Neural progenitor cell (in vitro differentiated cells): ENCODE data around the gene ACY1. TPM values are rescaled to one million over a fixed set of nuclear protein-coding genes. Genes with fewer than 3 reads are reported as not detected.

Experiments
- DNase-seq: peaks from one replicate; pipeline ENCODE4 v3.0.0-alpha.2; 2016; ENCODE audit warnings: low spot score
- H2AFZ ChIP-seq: fragments of 200-600 bp; sonication (generic); replicated peaks from 2 replicates; pipeline ENCODE4 v1.6.1; 2016; ENCODE audit warnings: antibody characterized with exemption
- H3F3A ChIP-seq: fragments of 200-600 bp; sonication (generic); 2 replicates; pipeline ENCODE4 v1.6.1; 2016; ENCODE audit warnings: antibody characterized with exemption, low read depth
- H3K27ac ChIP-seq: fragments of 200-600 bp; sonication (generic); 2 replicates; pipeline ENCODE4 v1.5.1; 2016; ENCODE audit warnings: mild to moderate bottlenecking
- H3K27me3 ChIP-seq: fragments of 200-600 bp; sonication (generic); 2 replicates; pipeline ENCODE4 v1.6.1; 2016; ENCODE audit warnings: mild to moderate bottlenecking, moderate library complexity
- H3K36me3 ChIP-seq: fragments of 200-600 bp; sonication (generic); 2 replicates; pipeline ENCODE4 v1.5.1; 2016
- H3K4me1 ChIP-seq: fragments of 200-600 bp; sonication (generic); 2 replicates; pipeline ENCODE4 v1.6.1; 2016; ENCODE audit warnings: mixed run types
- H3K4me2 ChIP-seq: fragments of 200-600 bp; sonication (generic); 2 replicates; pipeline ENCODE4 v1.6.1; 2016
- H3K4me3 ChIP-seq: fragments of 200-600 bp; sonication (generic); 2 replicates; pipeline ENCODE4 v1.5.1; 2016
- H3K79me2 ChIP-seq: fragments of 200-600 bp; sonication (generic); 2 replicates; pipeline ENCODE4 v1.6.1; 2016; ENCODE audit warnings: low read depth
- H3K9ac ChIP-seq: fragments of 200-600 bp; sonication (generic); 2 replicates; pipeline ENCODE4 v1.6.1; 2016
- H3K9me3 ChIP-seq: fragments of 200-600 bp; sonication (generic); 2 replicates; pipeline ENCODE4 v1.5.1; 2016; ENCODE audit warnings: low read depth
- H4K20me1 ChIP-seq: fragments of 200-600 bp; sonication (generic); 2 replicates; pipeline ENCODE4 v1.6.1; 2016; ENCODE audit warnings: low read depth
- H3K27ac Mint-ChIP-seq: 3 replicates; pipeline ENCODE4 v1.8.0; 2021; ENCODE audit warnings: mixed read lengths
- H3K27me3 Mint-ChIP-seq: 2 replicates; pipeline ENCODE4 v1.8.0; 2022; ENCODE audit warnings: low read depth, mild to moderate bottlenecking, inconsistent platforms, moderate library complexity, mixed read lengths; ENCODE audit not compliant: insufficient read depth
- H3K36me3 Mint-ChIP-seq: 3 replicates; pipeline ENCODE4 v1.8.0; 2021; ENCODE audit warnings: mixed read lengths
- H3K4me1 Mint-ChIP-seq: 3 replicates; pipeline ENCODE4 v1.8.0; 2021; ENCODE audit warnings: mixed read lengths
- H3K4me3 Mint-ChIP-seq: 3 replicates; pipeline ENCODE4 v1.8.0; 2021; ENCODE audit warnings: mild to moderate bottlenecking, moderate library complexity, mixed read lengths
- H3K9me3 Mint-ChIP-seq: 3 replicates; pipeline ENCODE4 v1.8.0; 2020; ENCODE audit warnings: mixed read lengths
- EZH2 ChIP-seq: fragments of 200-600 bp; sonication (generic); IDR thresholded peaks from 2 replicates; pipeline ENCODE4 v1.6.1; 2017; ENCODE audit warnings: antibody characterized with exemption, mild to moderate bottlenecking, moderate library complexity
- EZH2phosphoT487 ChIP-seq: fragments of 200-600 bp; sonication (generic); IDR thresholded peaks from 2 replicates; pipeline ENCODE4 v1.6.1; 2017; ENCODE audit warnings: antibody characterized with exemption
- total RNA-seq: library from RNA; depleted of rRNA; stranded (reverse); fragments of >200 nt; gene quantifications from 2 replicates; pipeline ENCODE4 v1.2.3, GENCODE V29; 2015; ENCODE audit warnings: low replicate concordance
- TF ChIP-seq, protein P1 (sequence below): fragments of 200-600 bp; sonication (generic); IDR thresholded peaks from 2 replicates; pipeline ENCODE4 v1.5.1; 2017; ENCODE audit warnings: antibody characterized with exemption, mild to moderate bottlenecking

ACY1 gene
- total RNA-seq, 1 donor from 2014 or later, result 17.3 TPM

DNA sequence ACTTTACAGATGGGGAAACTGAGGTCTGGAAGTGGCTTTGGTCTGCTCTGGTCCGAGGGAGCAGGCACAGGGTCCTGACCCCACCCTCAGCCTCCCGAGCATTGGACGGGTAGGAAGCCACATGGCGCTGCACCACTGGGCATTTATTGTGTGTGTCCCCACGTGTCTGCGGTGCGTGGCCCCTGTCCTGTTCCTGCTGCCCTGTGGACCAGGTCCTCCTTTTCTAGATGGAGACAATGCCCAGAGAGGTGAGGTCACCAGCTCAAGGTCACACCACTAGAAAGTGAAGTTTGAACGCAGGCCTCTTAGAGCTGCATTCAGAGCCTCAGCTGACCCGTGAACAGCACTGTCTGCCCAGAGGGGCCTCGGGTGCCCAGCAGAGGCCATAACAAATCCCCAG, 46.2 kb downstream of the ACY1 start:
- Histone ChIP-seq H3K4me1 (peaks cover 26% of the 10 kb centered on the region), H3K4me3 (no peak overlapping the region), H3K4me2 (no peak overlapping the region), H3K9me3 (no peaks in the 10 kb centered on the region), H3K9ac (no peak overlapping the region), H4K20me1 (no peaks in the 10 kb centered on the region), H2AFZ (no peak overlapping the region), H3K27ac (no peak overlapping the region), H3F3A (no peaks in the 10 kb centered on the region), H3K79me2 (no peaks in the 10 kb centered on the region), H3K27me3 (no peaks in the 10 kb centered on the region), H3K36me3 (no peaks in the 10 kb centered on the region)
- H3K9me3 Mint-ChIP-seq, result no peaks in the 10 kb centered on the region
- H3K27me3 Mint-ChIP-seq, result peaks cover 8% of the 10 kb centered on the region
- peaks cover 37% of the 10 kb centered on the region for H3K4me1 Mint-ChIP-seq
- no peak for DNase-seq
- no peaks in the 10 kb centered on the region for H3K36me3 Mint-ChIP-seq
- H3K27ac Mint-ChIP-seq, result peak overlapping the region; percentile 63
- TF ChIP-seq, protein P1, sequence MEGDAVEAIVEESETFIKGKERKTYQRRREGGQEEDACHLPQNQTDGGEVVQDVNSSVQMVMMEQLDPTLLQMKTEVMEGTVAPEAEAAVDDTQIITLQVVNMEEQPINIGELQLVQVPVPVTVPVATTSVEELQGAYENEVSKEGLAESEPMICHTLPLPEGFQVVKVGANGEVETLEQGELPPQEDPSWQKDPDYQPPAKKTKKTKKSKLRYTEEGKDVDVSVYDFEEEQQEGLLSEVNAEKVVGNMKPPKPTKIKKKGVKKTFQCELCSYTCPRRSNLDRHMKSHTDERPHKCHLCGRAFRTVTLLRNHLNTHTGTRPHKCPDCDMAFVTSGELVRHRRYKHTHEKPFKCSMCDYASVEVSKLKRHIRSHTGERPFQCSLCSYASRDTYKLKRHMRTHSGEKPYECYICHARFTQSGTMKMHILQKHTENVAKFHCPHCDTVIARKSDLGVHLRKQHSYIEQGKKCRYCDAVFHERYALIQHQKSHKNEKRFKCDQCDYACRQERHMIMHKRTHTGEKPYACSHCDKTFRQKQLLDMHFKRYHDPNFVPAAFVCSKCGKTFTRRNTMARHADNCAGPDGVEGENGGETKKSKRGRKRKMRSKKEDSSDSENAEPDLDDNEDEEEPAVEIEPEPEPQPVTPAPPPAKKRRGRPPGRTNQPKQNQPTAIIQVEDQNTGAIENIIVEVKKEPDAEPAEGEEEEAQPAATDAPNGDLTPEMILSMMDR, result no peak
- no peak for TF ChIP-seq EZH2phosphoT487
- no peak for TF ChIP-seq EZH2
- H3K4me3 Mint-ChIP-seq, result no peak overlapping the region

GRCh38 chr3:52030714-52031310, 47.5 kb downstream of the ACY1 start:
- H4K20me1 ChIP-seq, result no peaks in the 10 kb centered on the region
- H3K27me3 Mint-ChIP-seq, result peaks cover 10% of the 10 kb centered on the region
- H3K36me3 Mint-ChIP-seq, result no peaks in the 10 kb centered on the region
- H3K27me3 ChIP-seq, result no peaks in the 10 kb centered on the region
- no peak overlapping the region for H3K27ac ChIP-seq
- peaks cover 25% of the 10 kb centered on the region for H3K4me1 ChIP-seq
- H3K4me3 Mint-ChIP-seq, result no peak overlapping the region
- no peak overlapping the region for H3K9ac ChIP-seq
- no peaks in the 10 kb centered on the region for H3F3A ChIP-seq
- H3K9me3 ChIP-seq, result no peaks in the 10 kb centered on the region
- peak overlapping the region; percentile 39 for H3K27ac Mint-ChIP-seq
- peaks cover 25% of the 10 kb centered on the region for H3K4me1 Mint-ChIP-seq
- H2AFZ ChIP-seq, result no peak overlapping the region
- no peak overlapping the region for H3K4me3 ChIP-seq
- H3K4me2 ChIP-seq, result no peak overlapping the region
- H3K79me2 ChIP-seq, result no peaks in the 10 kb centered on the region
- H3K9me3 Mint-ChIP-seq, result no peaks in the 10 kb centered on the region
- no peaks in the 10 kb centered on the region for H3K36me3 ChIP-seq
- no peak for TF ChIP-seq EZH2
- TF ChIP-seq, protein P1, result no peak
- no peak for TF ChIP-seq EZH2phosphoT487
- no peak for DNase-seq

GRCh38 chr3:52031896-52032295, 48.6 kb downstream of the ACY1 start:
- Mint-ChIP-seq H3K4me1 (peaks cover 19% of the 10 kb centered on the region), H3K27me3 (peaks cover 14% of the 10 kb centered on the region), H3K9me3 (no peaks in the 10 kb centered on the region), H3K4me3 (no peak overlapping the region), H3K27ac (no peak overlapping the region), H3K36me3 (no peaks in the 10 kb centered on the region)
- Histone ChIP-seq H3K79me2 (no peaks in the 10 kb centered on the region), H3K9ac (no peak overlapping the region), H4K20me1 (no peaks in the 10 kb centered on the region), H3K4me2 (no peak overlapping the region), H3K36me3 (no peaks in the 10 kb centered on the region), H3K9me3 (no peaks in the 10 kb centered on the region), H3F3A (no peaks in the 10 kb centered on the region), H2AFZ (no peak overlapping the region), H3K27me3 (no peaks in the 10 kb centered on the region), H3K4me3 (no peak overlapping the region), H3K27ac (no peak overlapping the region), H3K4me1 (peaks cover 17% of the 10 kb centered on the region)
- no peak for TF ChIP-seq EZH2phosphoT487
- TF ChIP-seq EZH2, result no peak
- TF ChIP-seq, protein P1, result no peak
- no peak for DNase-seq
